HL-60 (cell line): ENCODE data around the gene SLC25A11.

Source experiments
- DNase-seq, 2 experiments: peaks; one replicate each; pipeline ENCODE4 v3.0.0-alpha.2; 2010 to 2020; ENCODE audit warnings: low read depth in 1 of 2, low spot score in 1 of 2
- H3K27ac ChIP-seq: fragments of 250-450 bp; sonication (Bioruptor Pico); replicated peaks from 2 replicates; pipeline ENCODE4 v1.5.1; 2020; ENCODE audit warnings: mild to moderate bottlenecking, moderate library complexity
- H3K27me3 ChIP-seq: fragments of 250-450 bp; sonication (Bioruptor Pico); 2 replicates; pipeline ENCODE4 v1.5.1; 2021; ENCODE audit warnings: mild to moderate bottlenecking, moderate library complexity; ENCODE audit not compliant: insufficient read depth, poor library complexity, severe bottlenecking
- H3K4me3 ChIP-seq: replicated peaks from 2 replicates; pipeline ENCODE4 v1.5.1; 2011; ENCODE audit warnings: mild to moderate bottlenecking, control low read depth, low read length; ENCODE audit not compliant: insufficient read depth
- GABPA ChIP-seq: IDR thresholded peaks from 2 replicates; pipeline ENCODE4 v1.6.1; 2012; ENCODE audit warnings: low read depth
- POLR2AphosphoS5 ChIP-seq: IDR thresholded peaks from 2 replicates; pipeline ENCODE4 v1.6.1; 2012; ENCODE audit warnings: low read depth
- SPI1 ChIP-seq: IDR thresholded peaks from 2 replicates; pipeline ENCODE4 v1.6.1; 2012; ENCODE audit warnings: low read depth, mild to moderate bottlenecking, borderline replicate concordance
- TF ChIP-seq, protein P1 (sequence below): IDR thresholded peaks from one replicate; pipeline ENCODE4 v1.5.1; 2011; ENCODE audit warnings: low read length, control low read depth, inconsistent platforms; ENCODE audit not compliant: insufficient read depth
- TF ChIP-seq, protein P2 (sequence below): IDR thresholded peaks from 2 replicates; pipeline ENCODE4 v1.6.1; 2012; ENCODE audit warnings: low read depth; ENCODE audit not compliant: insufficient replicate concordance

SLC25A11 gene

DNA sequence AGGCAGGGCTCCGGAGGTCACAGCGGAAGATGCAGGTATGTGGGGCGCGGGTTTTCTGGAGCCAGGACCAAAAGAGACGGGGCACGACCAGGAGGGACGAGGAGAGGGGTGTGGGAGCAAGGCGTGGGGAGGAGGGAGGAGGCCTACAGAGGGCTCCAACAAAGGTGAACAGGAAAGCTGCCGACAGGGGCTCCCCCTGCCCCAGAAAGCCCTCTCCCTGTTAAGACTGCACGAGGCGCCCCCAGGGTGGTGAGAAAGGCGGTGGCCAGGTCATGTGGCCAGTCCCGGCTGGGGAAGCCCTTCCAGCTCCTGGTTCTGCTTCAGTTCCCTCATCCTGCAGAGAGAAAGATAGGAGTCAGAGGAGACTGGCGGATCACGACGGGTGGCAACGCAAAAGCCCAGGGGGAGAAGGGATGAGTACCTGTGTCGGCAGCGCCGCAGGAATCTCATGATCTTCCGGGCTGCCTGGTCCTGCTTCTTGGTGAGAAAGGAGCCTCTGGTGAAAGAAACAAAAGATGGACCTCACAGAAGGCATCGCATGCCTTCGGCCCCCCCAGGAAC, 28.7 kb upstream of the SLC25A11 start:
- DNase-seq: no peak
- TF ChIP-seq SPI1 (no peak), GABPA (no peak), POLR2AphosphoS5 (no peak)
- TF ChIP-seq, protein P1, sequence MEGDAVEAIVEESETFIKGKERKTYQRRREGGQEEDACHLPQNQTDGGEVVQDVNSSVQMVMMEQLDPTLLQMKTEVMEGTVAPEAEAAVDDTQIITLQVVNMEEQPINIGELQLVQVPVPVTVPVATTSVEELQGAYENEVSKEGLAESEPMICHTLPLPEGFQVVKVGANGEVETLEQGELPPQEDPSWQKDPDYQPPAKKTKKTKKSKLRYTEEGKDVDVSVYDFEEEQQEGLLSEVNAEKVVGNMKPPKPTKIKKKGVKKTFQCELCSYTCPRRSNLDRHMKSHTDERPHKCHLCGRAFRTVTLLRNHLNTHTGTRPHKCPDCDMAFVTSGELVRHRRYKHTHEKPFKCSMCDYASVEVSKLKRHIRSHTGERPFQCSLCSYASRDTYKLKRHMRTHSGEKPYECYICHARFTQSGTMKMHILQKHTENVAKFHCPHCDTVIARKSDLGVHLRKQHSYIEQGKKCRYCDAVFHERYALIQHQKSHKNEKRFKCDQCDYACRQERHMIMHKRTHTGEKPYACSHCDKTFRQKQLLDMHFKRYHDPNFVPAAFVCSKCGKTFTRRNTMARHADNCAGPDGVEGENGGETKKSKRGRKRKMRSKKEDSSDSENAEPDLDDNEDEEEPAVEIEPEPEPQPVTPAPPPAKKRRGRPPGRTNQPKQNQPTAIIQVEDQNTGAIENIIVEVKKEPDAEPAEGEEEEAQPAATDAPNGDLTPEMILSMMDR: no peak
- TF ChIP-seq, protein P2, sequence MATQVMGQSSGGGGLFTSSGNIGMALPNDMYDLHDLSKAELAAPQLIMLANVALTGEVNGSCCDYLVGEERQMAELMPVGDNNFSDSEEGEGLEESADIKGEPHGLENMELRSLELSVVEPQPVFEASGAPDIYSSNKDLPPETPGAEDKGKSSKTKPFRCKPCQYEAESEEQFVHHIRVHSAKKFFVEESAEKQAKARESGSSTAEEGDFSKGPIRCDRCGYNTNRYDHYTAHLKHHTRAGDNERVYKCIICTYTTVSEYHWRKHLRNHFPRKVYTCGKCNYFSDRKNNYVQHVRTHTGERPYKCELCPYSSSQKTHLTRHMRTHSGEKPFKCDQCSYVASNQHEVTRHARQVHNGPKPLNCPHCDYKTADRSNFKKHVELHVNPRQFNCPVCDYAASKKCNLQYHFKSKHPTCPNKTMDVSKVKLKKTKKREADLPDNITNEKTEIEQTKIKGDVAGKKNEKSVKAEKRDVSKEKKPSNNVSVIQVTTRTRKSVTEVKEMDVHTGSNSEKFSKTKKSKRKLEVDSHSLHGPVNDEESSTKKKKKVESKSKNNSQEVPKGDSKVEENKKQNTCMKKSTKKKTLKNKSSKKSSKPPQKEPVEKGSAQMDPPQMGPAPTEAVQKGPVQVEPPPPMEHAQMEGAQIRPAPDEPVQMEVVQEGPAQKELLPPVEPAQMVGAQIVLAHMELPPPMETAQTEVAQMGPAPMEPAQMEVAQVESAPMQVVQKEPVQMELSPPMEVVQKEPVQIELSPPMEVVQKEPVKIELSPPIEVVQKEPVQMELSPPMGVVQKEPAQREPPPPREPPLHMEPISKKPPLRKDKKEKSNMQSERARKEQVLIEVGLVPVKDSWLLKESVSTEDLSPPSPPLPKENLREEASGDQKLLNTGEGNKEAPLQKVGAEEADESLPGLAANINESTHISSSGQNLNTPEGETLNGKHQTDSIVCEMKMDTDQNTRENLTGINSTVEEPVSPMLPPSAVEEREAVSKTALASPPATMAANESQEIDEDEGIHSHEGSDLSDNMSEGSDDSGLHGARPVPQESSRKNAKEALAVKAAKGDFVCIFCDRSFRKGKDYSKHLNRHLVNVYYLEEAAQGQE: no peak
- H3K27ac ChIP-seq: peak overlapping the region; percentile 91
- H3K4me3 ChIP-seq: peak overlapping the region; percentile 58
- no peaks in the 10 kb centered on the region for H3K27me3 ChIP-seq

DNA sequence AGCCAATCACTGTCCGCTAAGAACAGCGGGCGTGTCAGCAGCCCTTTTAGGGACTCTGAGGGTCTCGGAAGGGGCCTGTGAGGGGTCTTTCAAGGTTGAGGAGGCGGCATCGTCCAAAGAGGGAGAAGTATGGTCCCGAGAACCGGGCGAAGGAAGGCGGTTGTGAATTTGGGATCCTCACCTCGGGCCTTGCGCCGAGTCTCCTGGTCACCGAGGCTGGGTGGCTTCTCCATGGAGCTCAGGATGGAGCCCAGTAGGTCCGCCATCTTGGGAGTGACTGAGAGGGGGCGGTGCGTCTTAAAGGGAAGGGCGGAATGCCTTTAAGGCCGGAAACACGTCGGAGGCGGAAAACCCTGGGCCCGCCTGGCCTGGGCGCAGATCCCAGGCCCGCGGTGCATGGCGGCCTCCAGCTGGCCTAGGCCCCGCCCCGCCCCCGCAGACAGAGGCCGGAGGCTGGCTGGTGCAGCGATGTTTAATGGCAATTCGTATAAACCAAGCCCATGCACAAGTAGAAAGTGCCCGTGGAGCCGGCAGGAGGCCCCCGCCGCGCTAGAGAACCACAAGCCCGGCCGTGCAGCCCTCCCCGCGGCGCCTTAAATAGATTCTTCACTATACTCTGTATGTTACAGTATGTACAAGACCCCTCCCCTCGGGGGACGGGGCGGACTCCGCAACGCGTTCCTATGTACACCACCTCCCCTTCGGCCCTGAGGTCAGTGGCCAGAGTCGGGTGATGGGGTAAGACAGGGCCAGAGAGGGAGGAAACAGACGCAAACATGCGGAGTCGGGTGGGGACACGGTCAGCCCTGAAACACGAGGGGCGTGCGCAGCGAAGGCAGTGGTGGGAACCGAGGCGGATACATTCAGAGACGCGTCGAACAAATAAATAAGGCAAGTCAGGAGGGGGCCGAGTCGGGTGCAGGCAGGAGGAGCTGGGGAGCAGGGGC, 28.0 kb upstream of the SLC25A11 start, which contains the start of gene SPAG7:
Gene SPAG7, minus strand, starts transcription at position 279 of the 947 bp plus-strand sequence. Its CDS starts 13 bp downstream, at position 266.
- peak; percentile 82 to 89 for DNase-seq
- peak within 1 kb of the TSS; percentile 91 for H3K27ac ChIP-seq
- H3K27me3 ChIP-seq: no peaks in the 10 kb centered on the region
- H3K4me3 ChIP-seq: peak within 1 kb of the TSS; percentile 58
- TF ChIP-seq POLR2AphosphoS5: peak; percentile 54
- no peak for TF ChIP-seq SPI1
- TF ChIP-seq, protein P2: no peak

DNA sequence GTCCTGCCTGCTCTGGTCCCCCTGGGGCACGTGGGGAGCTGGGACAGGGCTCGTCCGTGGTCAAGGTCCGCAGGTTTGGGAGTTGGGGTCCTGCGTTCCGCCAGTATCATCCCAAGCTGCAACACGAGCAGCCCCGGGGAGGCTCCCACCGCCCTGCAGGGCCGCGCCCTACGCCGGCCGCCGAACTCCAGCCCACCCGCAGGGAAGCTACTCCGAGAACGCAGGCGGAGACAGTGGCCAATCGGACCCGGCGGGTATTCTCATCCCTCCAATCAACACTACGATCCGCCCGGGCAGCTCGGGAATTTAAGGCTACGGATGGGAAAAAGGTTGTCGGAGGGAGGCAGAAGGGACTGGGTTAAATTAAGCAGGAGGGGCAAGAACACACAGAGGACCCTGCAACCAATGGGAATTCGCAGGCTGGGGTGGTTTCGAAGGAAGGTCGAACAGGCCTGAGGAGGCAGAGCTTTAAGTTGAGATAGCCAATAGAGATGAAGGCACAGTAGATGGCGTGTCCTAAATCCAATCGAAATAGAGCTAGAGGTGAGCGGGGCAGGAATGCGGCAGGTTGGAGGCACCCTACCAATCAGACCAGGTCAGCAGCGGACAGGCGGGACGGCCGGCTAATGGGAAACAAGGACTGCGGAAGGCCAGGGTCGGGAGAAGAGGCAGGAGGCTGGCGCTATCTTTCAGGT, 27.1 kb upstream of the SLC25A11 start:
- DNase-seq: peak; percentile 85 to 96
- no peaks in the 10 kb centered on the region for H3K27me3 ChIP-seq
- no peak for TF ChIP-seq GABPA
- TF ChIP-seq, protein P1: no peak
- TF ChIP-seq, protein P2: no peak
- TF ChIP-seq SPI1: no peak
- no peak for TF ChIP-seq POLR2AphosphoS5

More for the DNA sequence above, 27.1 kb upstream of the SLC25A11 start:
- Histone ChIP-seq H3K4me3 (peak overlapping the region; percentile 58), H3K27ac (peak overlapping the region; percentile 91)
